CD4-positive, alpha-beta T cell treated with Interleukin-4 for 1 hour (primary cell): ENCODE data around the gene ARHGAP15.
A peak's percentile ranks its signal among the peaks of the same experiment; 100 is the strongest.

ENCODE experiments used
- DNase-seq, 2 donors: peaks; one replicate each; pipeline ENCODE4 v3.0.0-alpha.2; 2020 to 2022

Gene ARHGAP15

GRCh38 chr2:143417428-143417827, 288.2 kb downstream of the ARHGAP15 start:
- DNase-seq = no peak

- no peak for DNase-seq
Measured at GRCh38 chr2:143420313-143420712, 291.1 kb downstream of the ARHGAP15 start.

- DNase-seq = peak in 1 of 2 donors; percentile 6
Measured at GRCh38 chr2:143422681-143423080, 293.5 kb downstream of the ARHGAP15 start.

GRCh38 chr2:143425896-143426295, 296.7 kb downstream of the ARHGAP15 start:
- DNase-seq = no peak

GRCh38 chr2:143426296-143426695, 297.1 kb downstream of the ARHGAP15 start:
- no peak for DNase-seq

- DNase-seq = no peak
Measured at GRCh38 chr2:143428700-143429099, 299.5 kb downstream of the ARHGAP15 start.

- no peak for DNase-seq
Measured at GRCh38 chr2:143429932-143430679, 300.9 kb downstream of the ARHGAP15 start.

GRCh38 chr2:143431316-143431715, 302.1 kb downstream of the ARHGAP15 start:
- no peak for DNase-seq

- no peak for DNase-seq
Measured at GRCh38 chr2:143433251-143433650, 304.0 kb downstream of the ARHGAP15 start.

- no peak for DNase-seq
Measured at GRCh38 chr2:143433840-143434239, 304.6 kb downstream of the ARHGAP15 start.

- DNase-seq = no peak
Measured at GRCh38 chr2:143434445-143434844, 305.2 kb downstream of the ARHGAP15 start.

GRCh38 chr2:143435131-143435530, 305.9 kb downstream of the ARHGAP15 start:
- DNase-seq = no peak

- DNase-seq = no peak
Measured at GRCh38 chr2:143436951-143437350, 307.7 kb downstream of the ARHGAP15 start.

- DNase-seq = no peak
Measured at GRCh38 chr2:143440411-143441012, 311.3 kb downstream of the ARHGAP15 start.

- no peak for DNase-seq
Measured at GRCh38 chr2:143442193-143442592, 313.0 kb downstream of the ARHGAP15 start.

GRCh38 chr2:143451642-143452281, 322.5 kb downstream of the ARHGAP15 start:
- DNase-seq = no peak

- DNase-seq = peak; percentile 30 to 62
Measured at GRCh38 chr2:143452817-143453451, 323.7 kb downstream of the ARHGAP15 start.

- DNase-seq = no peak
Measured at GRCh38 chr2:143453981-143454511, 324.8 kb downstream of the ARHGAP15 start.

- no peak for DNase-seq
Measured at GRCh38 chr2:143455317-143455716, 326.1 kb downstream of the ARHGAP15 start.

- DNase-seq = no peak
Measured at GRCh38 chr2:143458258-143459190, 329.3 kb downstream of the ARHGAP15 start.

- no peak for DNase-seq
Measured at GRCh38 chr2:143460382-143460781, 331.2 kb downstream of the ARHGAP15 start.

- DNase-seq = no peak
Measured at GRCh38 chr2:143463719-143464118, 334.5 kb downstream of the ARHGAP15 start.
